ENCODE measurements around the gene ZNF835.

The ZNF835 gene

DNA sequence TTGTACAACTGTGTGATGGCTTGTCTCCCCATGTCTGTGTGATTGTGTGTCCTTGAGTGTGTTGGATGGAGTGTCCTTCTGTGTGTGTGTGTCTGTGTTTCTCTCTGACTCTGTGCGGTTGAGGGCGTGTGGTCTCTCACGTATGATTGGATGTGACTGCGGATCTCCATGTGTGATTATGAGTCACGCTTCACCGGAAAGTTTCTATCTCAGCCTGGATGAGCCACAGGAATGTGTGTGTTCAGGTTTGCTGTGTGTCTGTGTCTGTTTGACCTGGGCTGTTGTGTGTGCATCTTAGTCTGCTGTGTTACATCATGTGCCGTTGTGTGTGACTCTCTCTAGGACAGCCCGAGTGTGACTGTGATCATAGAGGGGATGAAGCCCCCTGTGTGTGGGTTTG, 15.5 kb upstream of the ZNF835 start:
- Histone ChIP-seq H4K12ac (ENCODE audit: low read depth, low read length) (no peak overlapping the region), H3K9ac (ENCODE audit: low read length) (no peak overlapping the region), H3K4me1 (ENCODE audit: control insufficient read depth in 1 of 2, insufficient read depth in 2 of 2, low read length in 2 of 2) (no peaks in the 10 kb centered on the region), H2AK5ac (ENCODE audit: low read length) (no peak overlapping the region), H3K27me3 (ENCODE audit: insufficient read depth, low read length) (no peaks in the 10 kb centered on the region), H3K4me2 (ENCODE audit: low read length) (no peak overlapping the region), H3K36me3 (ENCODE audit: control insufficient read depth in 1 of 2, insufficient read depth in 2 of 2, low read length in 2 of 2) (no peaks in the 10 kb centered on the region), H3K79me1 (ENCODE audit: low read length) (no peaks in the 10 kb centered on the region), H3K14ac (ENCODE audit: low read length) (no peak overlapping the region), H2BK5ac (ENCODE audit: low read depth, low read length, poor library complexity) (no peak overlapping the region), H3K27ac (ENCODE audit: low read depth, low read length) (no peak overlapping the region), H3K23ac (ENCODE audit: low read length) (no peak overlapping the region), H3K4me3 (ENCODE audit: low read depth, low read length) (no peak overlapping the region), H3K4ac (ENCODE audit: low read depth, low read length) (no peak overlapping the region), H4K91ac (ENCODE audit: low read depth, low read length) (no peak overlapping the region), H2AFZ (ENCODE audit: insufficient read depth, low read length, poor library complexity) (no peak overlapping the region), H3K18ac (ENCODE audit: low read length) (no peak overlapping the region), H3K9me3 (ENCODE audit: insufficient read depth, low read depth, low read length) (peaks cover 10% of the 10 kb centered on the region), H4K8ac (ENCODE audit: low read depth, low read length) (no peak overlapping the region), H2BK120ac (ENCODE audit: insufficient read depth, low read length, poor library complexity) (no peak overlapping the region), H2BK12ac (ENCODE audit: low read length) (no peak overlapping the region), H3K79me2 (ENCODE audit: control insufficient read depth, insufficient read depth, low read length, poor library complexity) (no peaks in the 10 kb centered on the region)
- DNase-seq, result no peak
- no CpG with 5 or more reads among the region's 8 CpGs for WGBS (ENCODE audit: extremely low coverage, insufficient coverage, insufficient read length)

- Histone ChIP-seq H3K18ac (ENCODE audit: low read length) (no peak overlapping the region), H3K79me2 (ENCODE audit: control insufficient read depth, insufficient read depth, low read length, poor library complexity) (no peaks in the 10 kb centered on the region), H3K23ac (ENCODE audit: low read length) (no peak overlapping the region), H2AK5ac (ENCODE audit: low read length) (no peak overlapping the region), H4K91ac (ENCODE audit: low read depth, low read length) (no peak overlapping the region), H3K14ac (ENCODE audit: low read length) (no peak overlapping the region), H3K9ac (ENCODE audit: low read length) (no peak overlapping the region), H3K79me1 (ENCODE audit: low read length) (no peaks in the 10 kb centered on the region), H3K4me1 (ENCODE audit: control insufficient read depth in 1 of 2, insufficient read depth in 2 of 2, low read length in 2 of 2) (no peaks in the 10 kb centered on the region), H2AFZ (ENCODE audit: insufficient read depth, low read length, poor library complexity) (no peak overlapping the region), H3K4ac (ENCODE audit: low read depth, low read length) (no peak overlapping the region), H4K8ac (ENCODE audit: low read depth, low read length) (no peak overlapping the region), H4K12ac (ENCODE audit: low read depth, low read length) (no peak overlapping the region), H2BK12ac (ENCODE audit: low read length) (no peak overlapping the region), H3K27me3 (ENCODE audit: insufficient read depth, low read length) (no peaks in the 10 kb centered on the region), H3K4me3 (ENCODE audit: low read depth, low read length) (no peak overlapping the region), H3K36me3 (ENCODE audit: control insufficient read depth in 1 of 2, insufficient read depth in 2 of 2, low read length in 2 of 2) (no peaks in the 10 kb centered on the region), H3K4me2 (ENCODE audit: low read length) (no peak overlapping the region), H2BK120ac (ENCODE audit: insufficient read depth, low read length, poor library complexity) (no peak overlapping the region), H2BK5ac (ENCODE audit: low read depth, low read length, poor library complexity) (no peak overlapping the region), H3K27ac (ENCODE audit: low read depth, low read length) (no peak overlapping the region), H3K9me3 (ENCODE audit: insufficient read depth, low read depth, low read length) (peaks cover 14% of the 10 kb centered on the region)
- WGBS (ENCODE audit: extremely low coverage, insufficient coverage, insufficient read length), result no CpG with 5 or more reads among the region's 7 CpGs
- DNase-seq, result no peak
Observed at GRCh38 chr19:56683116-56683515, 11.6 kb upstream of the ZNF835 start.

DNA sequence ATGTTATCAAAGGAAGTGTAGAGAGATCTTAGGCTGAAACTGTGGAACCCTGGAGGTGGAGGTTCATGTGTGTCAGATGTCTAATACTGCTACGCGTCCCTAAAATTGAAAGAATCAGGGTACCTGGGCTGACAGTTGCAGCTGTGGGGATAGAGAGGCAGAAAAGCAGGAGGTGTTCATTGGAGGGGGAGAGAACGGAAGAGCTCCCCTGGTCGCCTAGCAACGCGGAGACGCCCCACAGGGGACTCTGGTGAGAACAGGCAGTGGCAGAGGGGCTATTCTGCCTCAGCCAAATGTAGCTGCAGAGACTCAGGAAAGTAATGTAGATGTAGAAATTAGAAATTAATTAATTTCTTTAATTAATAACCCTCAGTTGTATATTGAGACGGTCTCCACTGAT, 10.1 kb upstream of the ZNF835 start:
- Histone ChIP-seq H3K79me1 (ENCODE audit: low read length) (no peaks in the 10 kb centered on the region), H3K79me2 (ENCODE audit: control insufficient read depth, insufficient read depth, low read length, poor library complexity) (no peaks in the 10 kb centered on the region), H3K4me3 (ENCODE audit: low read depth, low read length) (no peak overlapping the region), H3K4me1 (ENCODE audit: control insufficient read depth in 1 of 2, insufficient read depth in 2 of 2, low read length in 2 of 2) (no peaks in the 10 kb centered on the region), H3K9me3 (ENCODE audit: insufficient read depth, low read depth, low read length) (peaks cover 13% of the 10 kb centered on the region), H3K4ac (ENCODE audit: low read depth, low read length) (no peak overlapping the region), H3K4me2 (ENCODE audit: low read length) (no peak overlapping the region), H2BK5ac (ENCODE audit: low read depth, low read length, poor library complexity) (no peak overlapping the region), H3K23ac (ENCODE audit: low read length) (no peak overlapping the region), H4K91ac (ENCODE audit: low read depth, low read length) (no peak overlapping the region), H3K14ac (ENCODE audit: low read length) (no peak overlapping the region), H2AK5ac (ENCODE audit: low read length) (no peak overlapping the region), H3K9ac (ENCODE audit: low read length) (no peak overlapping the region), H3K27me3 (ENCODE audit: insufficient read depth, low read length) (no peaks in the 10 kb centered on the region), H4K12ac (ENCODE audit: low read depth, low read length) (no peak overlapping the region), H2BK12ac (ENCODE audit: low read length) (no peak overlapping the region), H2BK120ac (ENCODE audit: insufficient read depth, low read length, poor library complexity) (no peak overlapping the region), H3K18ac (ENCODE audit: low read length) (no peak overlapping the region), H3K27ac (ENCODE audit: low read depth, low read length) (no peak overlapping the region), H2AFZ (ENCODE audit: insufficient read depth, low read length, poor library complexity) (no peak overlapping the region), H3K36me3 (ENCODE audit: control insufficient read depth in 1 of 2, insufficient read depth in 2 of 2, low read length in 2 of 2) (no peaks in the 10 kb centered on the region), H4K8ac (ENCODE audit: low read depth, low read length) (no peak overlapping the region)
- no peak for DNase-seq
- WGBS (ENCODE audit: extremely low coverage, insufficient coverage, insufficient read length), result no CpG with 5 or more reads among the region's 8 CpGs

DNA sequence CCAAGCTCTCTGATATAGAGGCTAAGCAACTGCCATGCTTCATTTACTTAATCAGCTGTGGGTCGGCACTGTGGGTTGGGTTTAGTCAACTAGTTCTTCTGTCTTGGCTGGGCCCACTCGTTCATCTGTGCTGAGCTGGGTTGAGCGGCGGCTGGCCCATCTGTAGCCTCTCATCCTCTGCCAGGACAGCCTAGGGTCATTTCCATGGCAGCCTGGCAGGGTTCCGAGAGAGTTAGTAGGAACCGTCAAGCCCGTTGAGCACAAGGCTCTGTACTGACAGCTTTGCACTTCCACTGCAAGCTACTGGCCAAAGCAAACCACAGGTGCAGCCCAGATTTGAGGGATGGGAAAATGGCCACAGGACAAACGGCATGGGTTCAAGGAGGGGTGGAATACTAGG, 6.6 kb upstream of the ZNF835 start:
- peaks cover 15% of the 10 kb centered on the region for H3K9me3 ChIP-seq (ENCODE audit: insufficient read depth, low read depth, low read length)
- H3K14ac ChIP-seq (ENCODE audit: low read length), result no peak overlapping the region
- H2BK120ac ChIP-seq (ENCODE audit: insufficient read depth, low read length, poor library complexity), result no peak overlapping the region
- H3K27ac ChIP-seq (ENCODE audit: low read depth, low read length), result no peak overlapping the region
- H3K9ac ChIP-seq (ENCODE audit: low read length), result no peak overlapping the region
- no peaks in the 10 kb centered on the region for H3K36me3 ChIP-seq (ENCODE audit: control insufficient read depth in 1 of 2, insufficient read depth in 2 of 2, low read length in 2 of 2)
- H3K27me3 ChIP-seq (ENCODE audit: insufficient read depth, low read length), result no peaks in the 10 kb centered on the region
- no peak overlapping the region for H2AFZ ChIP-seq (ENCODE audit: insufficient read depth, low read length, poor library complexity)
- H3K4me2 ChIP-seq (ENCODE audit: low read length), result no peak overlapping the region
- no peak overlapping the region for H3K4ac ChIP-seq (ENCODE audit: low read depth, low read length)
- no peaks in the 10 kb centered on the region for H3K79me1 ChIP-seq (ENCODE audit: low read length)
- no peak for DNase-seq
- WGBS (ENCODE audit: extremely low coverage, insufficient coverage, insufficient read length), result no CpG with 5 or more reads among the region's 8 CpGs
- no peak overlapping the region for H4K91ac ChIP-seq (ENCODE audit: low read depth, low read length)
- H2AK5ac ChIP-seq (ENCODE audit: low read length), result no peak overlapping the region
- H3K18ac ChIP-seq (ENCODE audit: low read length), result no peak overlapping the region
- no peak overlapping the region for H2BK12ac ChIP-seq (ENCODE audit: low read length)
- H3K4me1 ChIP-seq (ENCODE audit: control insufficient read depth in 1 of 2, insufficient read depth in 2 of 2, low read length in 2 of 2), result no peaks in the 10 kb centered on the region
- no peak overlapping the region for H3K23ac ChIP-seq (ENCODE audit: low read length)
- no peak overlapping the region for H4K12ac ChIP-seq (ENCODE audit: low read depth, low read length)
- no peaks in the 10 kb centered on the region for H3K79me2 ChIP-seq (ENCODE audit: control insufficient read depth, insufficient read depth, low read length, poor library complexity)
- no peak overlapping the region for H4K8ac ChIP-seq (ENCODE audit: low read depth, low read length)
- no peak overlapping the region for H3K4me3 ChIP-seq (ENCODE audit: low read depth, low read length)
- H2BK5ac ChIP-seq (ENCODE audit: low read depth, low read length, poor library complexity), result no peak overlapping the region

Data from trophoblast cell (in vitro differentiated cells and primary cell).